ENCODE measurements around the gene SPNS1.

- TF ChIP-seq CTCF (IDR thresholded peaks at IDR 0.05) (no peak), POLR2A (IDR thresholded peaks at IDR 0.05) (no peak), POLR2AphosphoS5 (IDR thresholded peaks at IDR 0.05) (no peak)
Observed at GRCh38 chr16:29012913-29013553, 38.5 kb downstream of the SPNS1 start.
